Mucosa of descending colon (tissue), 3 donors: ENCODE results near the gene SREBF2. TPM values are rescaled to one million over a fixed set of nuclear protein-coding genes. Genes with fewer than 3 reads are reported as not detected.

ENCODE experiments used
- ATAC-seq: fragments of 200-7000 bp; cut with Tn5 transposase; one replicate; pipeline ENCODE4 v1.9.1; 2020; ENCODE audit warnings: mild to moderate bottlenecking, moderate library complexity
- DNase-seq, 3 donors: peaks; one replicate each; pipeline ENCODE4 v3.0.0-alpha.2; 2020
- H3K36me3 ChIP-seq: fragments of 200-600 bp; one replicate; pipeline ENCODE4 v1.8.0; 2021; ENCODE audit warnings: low read depth, mild to moderate bottlenecking
- H3K4me1 ChIP-seq: fragments of 200-600 bp; one replicate; pipeline ENCODE4 v1.8.0; 2021; ENCODE audit warnings: low read depth, mild to moderate bottlenecking
- H3K4me3 ChIP-seq: fragments of 200-600 bp; one replicate; pipeline ENCODE4 v1.8.0; 2021; ENCODE audit warnings: mild to moderate bottlenecking
- H3K9me3 ChIP-seq: fragments of 200-600 bp; one replicate; pipeline ENCODE4 v1.8.0; 2021; ENCODE audit warnings: mild to moderate bottlenecking
- CTCF ChIP-seq: fragments of 200-600 bp; IDR thresholded peaks from one replicate; pipeline ENCODE4 v1.8.0; 2022; ENCODE audit warnings: antibody characterized with exemption, mild to moderate bottlenecking
- intact Hi-C, 2 donors: fragments of 100-400 bp; cut with DNase I in 1 of 2; cut with micrococcal nuclease in 1 of 2; formaldehyde crosslinking; loops; one replicate each; pipeline versions ENCODE4 v1.11.0 to v1.11.1; 2022; cut with DNase I, micrococcal nuclease
- microRNA-seq: library from miRNA; unstranded; fragments of <30 nt; microRNA quantifications from one replicate; pipeline ENCODE4, GENCODE V29; 2019
- total RNA-seq, 3 donors: library from RNA; stranded (reverse); fragmentation: NEBNext Ultra II Directional in 2 of 3; extraction: Animal tissue kit (Norgen Biotek cat#: 25700) in 2 of 3; gene quantifications; one replicate each; pipeline versions ENCODE4 v1.2.1 to v1.2.4, GENCODE V29; 2021 to 2023
- donor health status: DM: no; HTN: no; CAD: no; lungs with moderate emphysema.
- donor health status: DM: no; HTN: no; CAD: no.
- donor health status: DM: no; HTN: yes; CAD: no.

The SREBF2 gene
- total RNA-seq, 3 donors from 2014 or later: 139 to 254 (median 169) TPM

GRCh38 chr22:41951898-41952474 is 119.1 kb downstream of the SREBF2 start, which contains the start of gene SMIM45:
TSS of gene SMIM45 (plus strand) at chr22:41952150.
- ATAC-seq: no peak
- DNase-seq: no peak

GRCh38 chr22:41952713-41953112 is 119.8 kb downstream of the SREBF2 start:
- Histone ChIP-seq H3K9me3 (no peaks in the 10 kb centered on the region), H3K36me3 (no peaks in the 10 kb centered on the region), H3K4me1 (no peaks in the 10 kb centered on the region), H3K4me3 (no peak overlapping the region)
- DNase-seq: no peak
- intact Hi-C loops: no loop called here
- TF ChIP-seq CTCF: no peak
- ATAC-seq: no peak

More at GRCh38 chr22:41951898-41952474, 119.1 kb downstream of the SREBF2 start, which contains the start of gene SMIM45:
- Histone ChIP-seq H3K36me3 (no peaks in the 10 kb centered on the region), H3K4me3 (no peak within 1 kb of the TSS), H3K4me1 (no peaks in the 10 kb centered on the region), H3K9me3 (no peaks in the 10 kb centered on the region)
- intact Hi-C loops: no loop called here
- TF ChIP-seq CTCF: no peak

Small RNAs within 50 kb of the gene (microRNA-seq; reads per million reads assigned to microRNA genes)
- gene MIR33A: 58.9 reads per million, percentile 56 among the genes with 10 or more reads in this experiment

Other genes starting within 250 kb of the SREBF2 start
- gene PMM1, start 243.3 kb upstream of the SREBF2 start, total RNA-seq: 10 to 100 TPM; 40.7 to 69.4 (median 51.7) TPM
- 10 to 100 TPM; 23.4 to 28.7 (median 26.3) TPM for gene DESI1, start 212.1 kb upstream of the SREBF2 start, total RNA-seq
- 100 to 1,000 TPM; 169 to 193 (median 177) TPM for gene XRCC6, start 211.8 kb upstream of the SREBF2 start, total RNA-seq
- gene SNU13, start 144.2 kb upstream of the SREBF2 start, total RNA-seq: 10 to 100 TPM; 92.4 to 98.1 (median 97.9) TPM
- 1 to 10 TPM; 1.4 to 6.4 (median 1.8) TPM for gene MEI1, start 133.6 kb upstream of the SREBF2 start, total RNA-seq
- 10 to 100 TPM in 2 of 3 donors, 1 to 10 TPM in 1; 9.2 to 11.6 (median 10.0) TPM for gene CCDC134, start 32.4 kb upstream of the SREBF2 start, total RNA-seq
- gene SHISA8, start 82.0 kb downstream of the SREBF2 start, total RNA-seq: not detected
- gene TNFRSF13C, start 93.7 kb downstream of the SREBF2 start, total RNA-seq: under 1 TPM; 0.22 to 0.94 (median 0.55) TPM
- gene CENPM, start 114.0 kb downstream of the SREBF2 start, total RNA-seq: 10 to 100 TPM in 1 of 3 donors, 1 to 10 TPM in 2; 3.2 to 18.8 (median 7.5) TPM
- 1 to 10 TPM in 1 of 3 donors, under 1 TPM in 2; 0.23 to 1.6 (median 0.41) TPM for gene SEPTIN3, start 136.3 kb downstream of the SREBF2 start, total RNA-seq
- 1 to 10 TPM in 2 of 3 donors, under 1 TPM in 1; 0.63 to 3.7 (median 1.8) TPM for gene WBP2NL, start 165.7 kb downstream of the SREBF2 start, total RNA-seq
- gene NAGA, start 237.7 kb downstream of the SREBF2 start, total RNA-seq: 10 to 100 TPM; 24.3 to 35.8 (median 35.4) TPM
- 10 to 100 TPM; 13.0 to 15.7 (median 13.5) TPM for gene PHETA2, start 241.1 kb downstream of the SREBF2 start, total RNA-seq
- gene SMDT1, start 246.6 kb downstream of the SREBF2 start, total RNA-seq: 100 to 1,000 TPM in 2 of 3 donors, 10 to 100 TPM in 1; 79.7 to 118 (median 102) TPM